Measurements from ENCODE around the gene MRPS15. TPM values are rescaled to one million over a fixed set of nuclear protein-coding genes. Genes with fewer than 3 reads are reported as not detected.

Gene MRPS15
- total RNA-seq, 1 experiment from 2014 or later, result 113 TPM

GRCh38 chr1:36438715-36439114 lies 25.5 kb downstream of the MRPS15 start:
- CTCF ChIA-PET, result interaction anchor here (0.5 kb wide), 1 partner anchor 227 kb away, joined by 4 read pairs; no protein-coding TSS in a partner anchor
- BruUV-seq (replicated peaks), result no TSS peak
- no peak for DNase-seq (ENCODE audit: low read depth, low spot score)
- 0 out of 2 replicates have a peak, but pooled peaks have one; percentile 42 for ATAC-seq
- POLR2A ChIA-PET, result no interaction called here
- in situ Hi-C loops (cut with HindIII; ENCODE audit: low pct_unique_long_range_greater_than_20kb, low sequenced_read_pairs), result no loop called here
- TF ChIP-seq, protein P1, sequence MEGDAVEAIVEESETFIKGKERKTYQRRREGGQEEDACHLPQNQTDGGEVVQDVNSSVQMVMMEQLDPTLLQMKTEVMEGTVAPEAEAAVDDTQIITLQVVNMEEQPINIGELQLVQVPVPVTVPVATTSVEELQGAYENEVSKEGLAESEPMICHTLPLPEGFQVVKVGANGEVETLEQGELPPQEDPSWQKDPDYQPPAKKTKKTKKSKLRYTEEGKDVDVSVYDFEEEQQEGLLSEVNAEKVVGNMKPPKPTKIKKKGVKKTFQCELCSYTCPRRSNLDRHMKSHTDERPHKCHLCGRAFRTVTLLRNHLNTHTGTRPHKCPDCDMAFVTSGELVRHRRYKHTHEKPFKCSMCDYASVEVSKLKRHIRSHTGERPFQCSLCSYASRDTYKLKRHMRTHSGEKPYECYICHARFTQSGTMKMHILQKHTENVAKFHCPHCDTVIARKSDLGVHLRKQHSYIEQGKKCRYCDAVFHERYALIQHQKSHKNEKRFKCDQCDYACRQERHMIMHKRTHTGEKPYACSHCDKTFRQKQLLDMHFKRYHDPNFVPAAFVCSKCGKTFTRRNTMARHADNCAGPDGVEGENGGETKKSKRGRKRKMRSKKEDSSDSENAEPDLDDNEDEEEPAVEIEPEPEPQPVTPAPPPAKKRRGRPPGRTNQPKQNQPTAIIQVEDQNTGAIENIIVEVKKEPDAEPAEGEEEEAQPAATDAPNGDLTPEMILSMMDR (IDR thresholded peaks at IDR 0.05), result no peak
- TF ChIP-seq POLR2AphosphoS5 (IDR thresholded peaks at IDR 0.05; ENCODE audit: low read depth, low read length), result no peak
- no peak for TF ChIP-seq SIN3A (IDR thresholded peaks at IDR 0.05; ENCODE audit: borderline replicate concordance, insufficient read depth, low read depth, low read length)
- no peak for TF ChIP-seq TCF7L2 (IDR thresholded peaks at IDR 0.05; ENCODE audit: low read depth, low read length)
- TF ChIP-seq, protein P2, sequence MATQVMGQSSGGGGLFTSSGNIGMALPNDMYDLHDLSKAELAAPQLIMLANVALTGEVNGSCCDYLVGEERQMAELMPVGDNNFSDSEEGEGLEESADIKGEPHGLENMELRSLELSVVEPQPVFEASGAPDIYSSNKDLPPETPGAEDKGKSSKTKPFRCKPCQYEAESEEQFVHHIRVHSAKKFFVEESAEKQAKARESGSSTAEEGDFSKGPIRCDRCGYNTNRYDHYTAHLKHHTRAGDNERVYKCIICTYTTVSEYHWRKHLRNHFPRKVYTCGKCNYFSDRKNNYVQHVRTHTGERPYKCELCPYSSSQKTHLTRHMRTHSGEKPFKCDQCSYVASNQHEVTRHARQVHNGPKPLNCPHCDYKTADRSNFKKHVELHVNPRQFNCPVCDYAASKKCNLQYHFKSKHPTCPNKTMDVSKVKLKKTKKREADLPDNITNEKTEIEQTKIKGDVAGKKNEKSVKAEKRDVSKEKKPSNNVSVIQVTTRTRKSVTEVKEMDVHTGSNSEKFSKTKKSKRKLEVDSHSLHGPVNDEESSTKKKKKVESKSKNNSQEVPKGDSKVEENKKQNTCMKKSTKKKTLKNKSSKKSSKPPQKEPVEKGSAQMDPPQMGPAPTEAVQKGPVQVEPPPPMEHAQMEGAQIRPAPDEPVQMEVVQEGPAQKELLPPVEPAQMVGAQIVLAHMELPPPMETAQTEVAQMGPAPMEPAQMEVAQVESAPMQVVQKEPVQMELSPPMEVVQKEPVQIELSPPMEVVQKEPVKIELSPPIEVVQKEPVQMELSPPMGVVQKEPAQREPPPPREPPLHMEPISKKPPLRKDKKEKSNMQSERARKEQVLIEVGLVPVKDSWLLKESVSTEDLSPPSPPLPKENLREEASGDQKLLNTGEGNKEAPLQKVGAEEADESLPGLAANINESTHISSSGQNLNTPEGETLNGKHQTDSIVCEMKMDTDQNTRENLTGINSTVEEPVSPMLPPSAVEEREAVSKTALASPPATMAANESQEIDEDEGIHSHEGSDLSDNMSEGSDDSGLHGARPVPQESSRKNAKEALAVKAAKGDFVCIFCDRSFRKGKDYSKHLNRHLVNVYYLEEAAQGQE (IDR thresholded peaks at IDR 0.05; ENCODE audit: insufficient read depth in 1 of 2, low read depth in 2 of 2, low read length in 1 of 2), result no peak
- Histone ChIP-seq H3K27ac (ENCODE audit: low read length) (no peak overlapping the region), H3K4me3 (ENCODE audit: low read depth in 2 of 2, low read length in 2 of 2) (no peak overlapping the region), H3K4me1 (ENCODE audit: control insufficient read depth, insufficient read depth, low read length) (no peaks in the 10 kb centered on the region), H3K9me3 (ENCODE audit: control insufficient read depth, insufficient read depth, low read depth, low read length) (no peaks in the 10 kb centered on the region), H3K36me3 (ENCODE audit: control insufficient read depth, insufficient read depth, low read length) (no peaks in the 10 kb centered on the region), H3K27me3 (ENCODE audit: control insufficient read depth, insufficient read depth, low read length) (no peaks in the 10 kb centered on the region)
- intact Hi-C loops (cut with micrococcal nuclease; ENCODE audit: unreplicated experiment), result no loop called here

DNA sequence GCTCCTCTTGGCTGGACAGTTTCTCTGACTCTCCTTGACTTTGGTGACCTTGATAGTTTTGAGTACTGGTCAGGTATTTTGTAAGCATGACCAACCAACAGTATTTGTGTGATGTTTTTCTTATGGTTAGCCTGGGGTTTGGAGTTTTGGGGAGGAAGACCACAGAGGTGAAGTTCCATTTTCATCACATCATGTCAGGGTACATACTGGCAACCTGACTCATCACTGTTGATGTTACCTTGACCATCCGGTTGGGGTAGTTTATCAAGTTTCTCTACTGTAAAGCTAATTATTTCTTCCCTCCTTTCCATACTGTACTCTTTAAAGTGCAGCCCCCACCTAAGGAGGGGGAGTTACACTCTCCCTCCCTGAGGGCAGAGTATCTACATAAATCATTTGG lies 27.4 kb downstream of the MRPS15 start:
- no peak overlapping the region for H3K4me3 ChIP-seq (ENCODE audit: low read depth in 2 of 2, low read length in 2 of 2)
- intact Hi-C loops (cut with micrococcal nuclease; ENCODE audit: unreplicated experiment) (no loop called here), in situ Hi-C loops (cut with HindIII; ENCODE audit: low pct_unique_long_range_greater_than_20kb, low sequenced_read_pairs) (no loop called here)
- CTCF ChIA-PET, result no interaction called here
- H3K9me3 ChIP-seq (ENCODE audit: control insufficient read depth, insufficient read depth, low read depth, low read length), result no peaks in the 10 kb centered on the region
- POLR2A ChIA-PET, result no interaction called here
- H3K27me3 ChIP-seq (ENCODE audit: control insufficient read depth, insufficient read depth, low read length), result no peaks in the 10 kb centered on the region
- H3K27ac ChIP-seq (ENCODE audit: low read length), result no peak overlapping the region
- no peaks in the 10 kb centered on the region for H3K36me3 ChIP-seq (ENCODE audit: control insufficient read depth, insufficient read depth, low read length)
- no peak for DNase-seq (ENCODE audit: low read depth, low spot score)
- TF ChIP-seq POLR2AphosphoS5 (IDR thresholded peaks at IDR 0.05; ENCODE audit: low read depth, low read length) (no peak), SIN3A (IDR thresholded peaks at IDR 0.05; ENCODE audit: borderline replicate concordance, insufficient read depth, low read depth, low read length) (no peak), TCF7L2 (IDR thresholded peaks at IDR 0.05; ENCODE audit: low read depth, low read length) (no peak)
- TF ChIP-seq, protein P2 (IDR thresholded peaks at IDR 0.05; ENCODE audit: insufficient read depth in 1 of 2, low read depth in 2 of 2, low read length in 1 of 2), result no peak
- TF ChIP-seq, protein P1 (IDR thresholded peaks at IDR 0.05), result no peak
- no peak for ATAC-seq
- BruUV-seq (replicated peaks), result no TSS peak
- no peaks in the 10 kb centered on the region for H3K4me1 ChIP-seq (ENCODE audit: control insufficient read depth, insufficient read depth, low read length)
